ENCODE data around the gene RTKN. TPM values are rescaled to one million over a fixed set of nuclear protein-coding genes. Genes with fewer than 3 reads are reported as not detected.
A peak's percentile ranks its signal among the peaks of the same experiment; 100 is the strongest.

Gene RTKN
- total RNA-seq, 1 donor from 2014 or later = 19.1 TPM

DNA sequence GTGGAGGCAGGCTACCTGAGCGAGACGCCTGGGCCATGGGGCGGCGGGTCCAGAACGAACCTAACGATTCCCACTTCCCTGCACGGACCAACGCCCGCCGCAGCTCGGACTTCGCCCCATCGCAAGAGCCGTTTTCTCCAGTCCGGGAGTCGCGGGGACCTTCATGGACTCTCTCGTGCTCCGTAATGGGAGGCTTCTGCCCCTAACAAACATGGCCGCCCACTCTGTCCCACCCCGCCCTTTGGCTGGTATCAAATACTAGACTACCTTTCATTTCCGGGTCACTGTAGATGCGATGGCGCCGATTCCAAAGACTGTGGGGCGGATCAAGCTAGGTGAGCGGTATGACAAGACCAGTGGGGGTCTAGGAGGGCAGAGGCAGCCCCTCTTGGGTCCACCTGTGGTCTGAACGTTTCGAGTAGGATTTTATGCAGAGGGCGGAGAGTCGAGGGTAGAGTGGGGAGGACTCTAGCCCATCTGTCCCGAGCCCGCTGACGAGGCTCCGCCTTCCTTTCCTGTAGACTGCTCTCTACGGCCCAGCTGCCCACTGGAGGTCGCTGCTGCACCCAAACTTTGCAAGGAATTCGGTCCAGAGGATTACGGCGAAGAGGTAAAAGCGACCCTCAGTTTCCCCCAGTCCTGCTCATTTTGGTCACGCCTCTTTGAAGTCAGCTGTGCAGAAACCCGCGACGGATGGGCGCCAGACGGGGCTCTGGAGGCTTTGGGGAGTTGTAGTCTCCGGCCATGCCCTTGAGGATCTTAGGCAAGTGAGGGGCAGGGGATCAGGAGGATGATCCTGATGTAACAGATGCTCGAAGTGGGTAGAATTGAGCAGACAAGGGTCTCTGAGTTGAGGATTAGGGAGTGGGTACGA lies 41.3 kb upstream of the RTKN start, which contains the start of the genes CCDC142 and TTC31:
Gene CCDC142 (minus strand): TSS at position 198 of the 874 bp plus-strand sequence. CDS start 161 bp downstream, at position 37.
Gene TTC31 (plus strand): TSS at position 281 of the 874 bp plus-strand sequence. CDS start 15 bp downstream, at position 296.
- Mint-ChIP-seq H3K4me3 (ENCODE audit: unreplicated experiment) (peak within 1 kb of the TSS; percentile 99), H3K27me3 (ENCODE audit: unreplicated experiment) (no peaks in the 10 kb centered on the region), H3K9me3 (ENCODE audit: unreplicated experiment) (no peaks in the 10 kb centered on the region), H3K27ac (ENCODE audit: unreplicated experiment) (peak within 1 kb of the TSS; percentile 99), H3K4me1 (ENCODE audit: unreplicated experiment) (peaks cover 30% of the 10 kb centered on the region), H3K36me3 (ENCODE audit: unreplicated experiment) (peaks cover 16% of the 10 kb centered on the region)
- DNase-seq (ENCODE audit: extremely low spot score, unreplicated experiment) = peak; percentile 96
- TF ChIP-seq CTCF (IDR thresholded peaks at IDR 0.05) = peak; percentile 97

GRCh38 chr2:74481961-74482800 lies 40.4 kb upstream of the RTKN start:
- Mint-ChIP-seq H3K4me1 (ENCODE audit: unreplicated experiment) (peaks cover 30% of the 10 kb centered on the region), H3K4me3 (ENCODE audit: unreplicated experiment) (peak overlapping the region; percentile 99), H3K36me3 (ENCODE audit: unreplicated experiment) (peaks cover 16% of the 10 kb centered on the region), H3K27ac (ENCODE audit: unreplicated experiment) (peak overlapping the region; percentile 99), H3K27me3 (ENCODE audit: unreplicated experiment) (no peaks in the 10 kb centered on the region), H3K9me3 (ENCODE audit: unreplicated experiment) (no peaks in the 10 kb centered on the region)
- TF ChIP-seq CTCF (IDR thresholded peaks at IDR 0.05) = no peak
- no peak for DNase-seq (ENCODE audit: extremely low spot score, unreplicated experiment)

GRCh38 chr2:74481431-74481830 lies 39.7 kb upstream of the RTKN start:
- H3K36me3 Mint-ChIP-seq (ENCODE audit: unreplicated experiment) = peaks cover 16% of the 10 kb centered on the region
- H3K4me3 Mint-ChIP-seq (ENCODE audit: unreplicated experiment) = peak overlapping the region; percentile 99
- H3K4me1 Mint-ChIP-seq (ENCODE audit: unreplicated experiment) = peaks cover 30% of the 10 kb centered on the region
- no peaks in the 10 kb centered on the region for H3K9me3 Mint-ChIP-seq (ENCODE audit: unreplicated experiment)
- DNase-seq (ENCODE audit: extremely low spot score, unreplicated experiment) = no peak
- H3K27me3 Mint-ChIP-seq (ENCODE audit: unreplicated experiment) = no peaks in the 10 kb centered on the region
- no peak for TF ChIP-seq CTCF (IDR thresholded peaks at IDR 0.05)
- no peak overlapping the region for H3K27ac Mint-ChIP-seq (ENCODE audit: unreplicated experiment)

DNA sequence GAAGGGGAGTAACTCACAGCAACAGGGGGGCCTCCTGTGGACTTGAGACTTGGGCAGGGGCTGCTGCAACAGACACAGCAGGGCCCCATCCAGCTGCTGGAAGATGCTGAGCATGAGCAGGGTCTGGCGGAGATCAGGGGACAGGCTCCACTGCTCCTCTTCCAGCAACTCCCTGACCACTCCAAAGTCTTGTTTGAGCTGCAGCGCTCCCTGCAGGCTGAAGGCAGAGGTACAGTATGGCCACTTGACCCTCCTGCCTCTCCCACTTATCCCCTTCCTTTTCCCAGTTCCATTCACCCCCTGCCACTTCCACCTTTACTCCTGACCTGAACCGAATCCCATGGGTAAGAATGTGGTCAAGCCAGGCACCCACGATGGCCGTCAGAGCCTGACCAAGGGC lies 33.2 kb upstream of the RTKN start:
- H3K27ac Mint-ChIP-seq (ENCODE audit: unreplicated experiment) = no peak overlapping the region
- peaks cover 27% of the 10 kb centered on the region for H3K4me1 Mint-ChIP-seq (ENCODE audit: unreplicated experiment)
- H3K9me3 Mint-ChIP-seq (ENCODE audit: unreplicated experiment) = no peaks in the 10 kb centered on the region
- no peak for DNase-seq (ENCODE audit: extremely low spot score, unreplicated experiment)
- peak; percentile 27 for TF ChIP-seq CTCF (IDR thresholded peaks at IDR 0.05)
- H3K27me3 Mint-ChIP-seq (ENCODE audit: unreplicated experiment) = no peaks in the 10 kb centered on the region
- no peak overlapping the region for H3K4me3 Mint-ChIP-seq (ENCODE audit: unreplicated experiment)
- H3K36me3 Mint-ChIP-seq (ENCODE audit: unreplicated experiment) = peaks cover 19% of the 10 kb centered on the region
